ENCODE data around the gene KLK11. TPM values are rescaled to one million over a fixed set of nuclear protein-coding genes. Genes with fewer than 3 reads are reported as not detected.

The KLK11 gene, protein sequence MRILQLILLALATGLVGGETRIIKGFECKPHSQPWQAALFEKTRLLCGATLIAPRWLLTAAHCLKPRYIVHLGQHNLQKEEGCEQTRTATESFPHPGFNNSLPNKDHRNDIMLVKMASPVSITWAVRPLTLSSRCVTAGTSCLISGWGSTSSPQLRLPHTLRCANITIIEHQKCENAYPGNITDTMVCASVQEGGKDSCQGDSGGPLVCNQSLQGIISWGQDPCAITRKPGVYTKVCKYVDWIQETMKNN
- 11.2 TPM for total RNA-seq
- long read RNA-seq, partial matches to known transcripts = 3 of 9 reads
- long read RNA-seq, other reads (novel, unspliced or antisense) = 3 of 9 reads

GRCh38 chr19:51026554-51026831, at the start of gene KLK11:
TSS of gene KLK11 (minus strand) at chr19:51026616. CDS start at chr19:51025631, 985 bp downstream.
- H3K27ac ChIP-seq = no peak within 1 kb of the TSS

GRCh38 chr19:51075998-51076397, 49.6 kb upstream of the KLK11 start:
- no peak for DNase-seq
- ATAC-seq = no peak
- Histone ChIP-seq H3K9me3 (peaks cover 14% of the 10 kb centered on the region), H3K36me3 (no peaks in the 10 kb centered on the region), H3K4me1 (no peaks in the 10 kb centered on the region), H3K4me3 (no peak overlapping the region), H3K27ac (no peak overlapping the region), H3K27me3 (ENCODE audit: low read depth) (no peaks in the 10 kb centered on the region)
- intact Hi-C loops (cut with DNase I) = no loop called here
- TF ChIP-seq, protein P1, sequence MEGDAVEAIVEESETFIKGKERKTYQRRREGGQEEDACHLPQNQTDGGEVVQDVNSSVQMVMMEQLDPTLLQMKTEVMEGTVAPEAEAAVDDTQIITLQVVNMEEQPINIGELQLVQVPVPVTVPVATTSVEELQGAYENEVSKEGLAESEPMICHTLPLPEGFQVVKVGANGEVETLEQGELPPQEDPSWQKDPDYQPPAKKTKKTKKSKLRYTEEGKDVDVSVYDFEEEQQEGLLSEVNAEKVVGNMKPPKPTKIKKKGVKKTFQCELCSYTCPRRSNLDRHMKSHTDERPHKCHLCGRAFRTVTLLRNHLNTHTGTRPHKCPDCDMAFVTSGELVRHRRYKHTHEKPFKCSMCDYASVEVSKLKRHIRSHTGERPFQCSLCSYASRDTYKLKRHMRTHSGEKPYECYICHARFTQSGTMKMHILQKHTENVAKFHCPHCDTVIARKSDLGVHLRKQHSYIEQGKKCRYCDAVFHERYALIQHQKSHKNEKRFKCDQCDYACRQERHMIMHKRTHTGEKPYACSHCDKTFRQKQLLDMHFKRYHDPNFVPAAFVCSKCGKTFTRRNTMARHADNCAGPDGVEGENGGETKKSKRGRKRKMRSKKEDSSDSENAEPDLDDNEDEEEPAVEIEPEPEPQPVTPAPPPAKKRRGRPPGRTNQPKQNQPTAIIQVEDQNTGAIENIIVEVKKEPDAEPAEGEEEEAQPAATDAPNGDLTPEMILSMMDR (IDR thresholded peaks at IDR 0.05) = no peak

More at GRCh38 chr19:51026554-51026831, at the start of gene KLK11:
- TF ChIP-seq, protein P1 (IDR thresholded peaks at IDR 0.05) = no peak
- DNase-seq (no peak), ATAC-seq (peak; percentile 64 to 84)
- Histone ChIP-seq H3K27me3 (ENCODE audit: low read depth) (peaks cover 61% of the 10 kb centered on the region), H3K4me3 (no peak within 1 kb of the TSS), H3K36me3 (no peaks in the 10 kb centered on the region), H3K9me3 (no peaks in the 10 kb centered on the region), H3K4me1 (no peaks in the 10 kb centered on the region)
- intact Hi-C loops (cut with DNase I) = no loop called here

GRCh38 chr19:51071095-51071405, 44.6 kb upstream of the KLK11 start:
- no peak overlapping the region for H3K27ac ChIP-seq
- no peak for ATAC-seq

DNA sequence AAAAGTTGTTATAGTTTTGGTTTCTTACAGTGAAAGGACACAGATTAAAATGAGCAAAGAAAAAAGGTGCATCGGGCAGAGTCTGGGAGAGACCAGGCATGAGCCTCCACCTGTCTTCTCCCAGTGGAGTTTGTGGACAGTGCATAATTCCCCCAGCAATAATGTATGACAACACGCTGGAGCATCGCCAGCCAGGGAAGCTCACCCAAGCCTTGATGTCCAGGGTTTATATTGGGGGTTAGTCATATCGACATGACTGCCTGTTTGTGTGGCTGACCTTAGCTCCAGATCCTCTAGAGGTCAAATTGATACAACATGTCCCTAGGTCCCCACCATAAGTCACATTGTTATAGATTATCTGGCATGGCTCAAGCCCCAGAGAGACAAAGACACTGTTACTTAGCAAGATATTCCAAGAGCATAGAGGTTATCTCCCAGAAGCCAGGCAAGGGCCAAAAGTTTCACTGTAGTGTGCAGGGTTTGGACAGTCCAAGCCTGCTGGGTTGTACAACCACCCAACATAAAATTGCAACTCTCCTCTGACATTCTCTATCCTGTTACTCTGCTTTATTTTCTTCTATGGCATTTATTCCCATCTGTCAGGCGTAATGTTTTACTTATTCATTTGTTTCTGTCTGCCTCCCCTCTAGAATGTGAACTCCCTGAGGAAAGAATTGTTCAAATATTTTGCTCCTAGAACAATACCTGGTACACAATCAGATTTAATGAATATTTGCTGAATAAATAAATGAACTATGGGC, 44.1 kb upstream of the KLK11 start:
- no peaks in the 10 kb centered on the region for H3K4me1 ChIP-seq
- ATAC-seq = no peak
- no peak overlapping the region for H3K4me3 ChIP-seq
- no peaks in the 10 kb centered on the region for H3K36me3 ChIP-seq
- peaks cover 14% of the 10 kb centered on the region for H3K9me3 ChIP-seq
- peaks cover 11% of the 10 kb centered on the region for H3K27me3 ChIP-seq (ENCODE audit: low read depth)
- DNase-seq = no peak
- H3K27ac ChIP-seq = no peak overlapping the region
- TF ChIP-seq, protein P1 (IDR thresholded peaks at IDR 0.05) = no peak
- intact Hi-C loops (cut with DNase I) = no loop called here

More at GRCh38 chr19:51071095-51071405, 44.6 kb upstream of the KLK11 start:
- Histone ChIP-seq H3K4me3 (no peak overlapping the region), H3K4me1 (no peaks in the 10 kb centered on the region), H3K27me3 (ENCODE audit: low read depth) (peaks cover 5% of the 10 kb centered on the region), H3K36me3 (no peaks in the 10 kb centered on the region), H3K9me3 (peaks cover 14% of the 10 kb centered on the region)
- DNase-seq = no peak
- intact Hi-C loops (cut with DNase I) = no loop called here
- TF ChIP-seq, protein P1 (IDR thresholded peaks at IDR 0.05) = no peak

GRCh38 chr19:51066393-51067186, 40.2 kb upstream of the KLK11 start:
- TF ChIP-seq, protein P1 (IDR thresholded peaks at IDR 0.05) = no peak
- Histone ChIP-seq H3K9me3 (no peaks in the 10 kb centered on the region), H3K27me3 (ENCODE audit: low read depth) (peaks cover 43% of the 10 kb centered on the region), H3K4me3 (no peak overlapping the region), H3K36me3 (no peaks in the 10 kb centered on the region), H3K27ac (no peak overlapping the region), H3K4me1 (peaks cover 7% of the 10 kb centered on the region)
- intact Hi-C loops (cut with DNase I) = no loop called here
- no peak for DNase-seq
- no peak for ATAC-seq

All from lower lobe of right lung (tissue), 2 donors.